Panc1 (cell line): Measurements from ENCODE around the gene USP50. TPM values are rescaled to one million over a fixed set of nuclear protein-coding genes. Genes with fewer than 3 reads are reported as not detected.
"Not testable (repeated sequence)": the region's sequence is repeated elsewhere in the genome, so short reads cannot be mapped to it uniquely, and the experiment has no call there.

ENCODE experiments used
- ATAC-seq: fragments of 200-7000 bp; cut with Tn5 transposase; 2 replicates; pipeline ENCODE4 v1.9.1; 2020; ENCODE audit warnings: mild to moderate bottlenecking, moderate library complexity
- BruUV-seq: library from RNA; stranded (reverse); fragments of 400-500 nt; replicated peaks from 2 replicates; lab custom pipeline; 2021; lab: Mats Ljungman, UMichigan
- CTCF ChIA-PET: fragments of 300-600 bp; sonication (Branson Sonifier 250); formaldehyde crosslinking; loops from one replicate; lab custom pipeline; 2022; ENCODE audit warnings: antibody characterized with exemption; lab: Charles Lee
- POLR2A ChIA-PET: fragments of 300-600 bp; sonication (Branson Sonifier 250); formaldehyde crosslinking; loops from one replicate; lab custom pipeline; 2022; ENCODE audit warnings: antibody characterized with exemption; lab: Charles Lee
- DNase-seq: peaks from one replicate; pipeline ENCODE4 v3.0.0-alpha.2; 2010; ENCODE audit warnings: low read depth, low spot score
- H3K27ac ChIP-seq: 2 replicates; pipeline ENCODE4 v1.5.1; 2011; ENCODE audit warnings: mild to moderate bottlenecking, low read length, inconsistent platforms
- H3K27me3 ChIP-seq: fragments of 200-500 bp; sonication (Bioruptor generic); 2 replicates; pipeline ENCODE4 v1.6.0; 2014; ENCODE audit warnings: low read length, inconsistent platforms; ENCODE audit not compliant: control insufficient read depth, insufficient read depth
- H3K36me3 ChIP-seq: fragments of 200-500 bp; sonication (Bioruptor generic); 2 replicates; pipeline ENCODE4 v1.5.1; 2014; ENCODE audit warnings: inconsistent platforms, mild to moderate bottlenecking, low read length, moderate library complexity; ENCODE audit not compliant: control insufficient read depth, insufficient read depth
- H3K4me1 ChIP-seq: 2 replicates; pipeline ENCODE4 v1.5.1; 2011; ENCODE audit warnings: inconsistent platforms, mild to moderate bottlenecking, low read length, moderate library complexity; ENCODE audit not compliant: control insufficient read depth, insufficient read depth
- H3K4me3 ChIP-seq, 2 experiments: 2 replicates each; pipeline ENCODE4 v1.5.1; 2011 to 2012; ENCODE audit warnings: low read depth in 2 of 2, low read length in 2 of 2, mild to moderate bottlenecking in 2 of 2, inconsistent platforms in 1 of 2, moderate library complexity in 1 of 2
- H3K9me3 ChIP-seq: fragments of 200-500 bp; sonication (Bioruptor generic); 2 replicates; pipeline ENCODE4 v1.5.1; 2014; ENCODE audit warnings: low read depth, mild to moderate bottlenecking, inconsistent platforms, low read length, moderate library complexity; ENCODE audit not compliant: control insufficient read depth, insufficient read depth
- CTCF ChIP-seq: fragments of 450-650 bp; IDR thresholded peaks from 2 replicates; pipeline ENCODE4 v1.5.1; 2017; ENCODE audit warnings: mild to moderate bottlenecking
- POLR2AphosphoS5 ChIP-seq: IDR thresholded peaks from 2 replicates; pipeline ENCODE4 v1.6.1; 2012; ENCODE audit warnings: mild to moderate bottlenecking, low read depth, low read length, moderate library complexity
- REST ChIP-seq, 2 experiments: IDR thresholded peaks; 2 replicates each; pipeline ENCODE4 v1.6.1; 2011 to 2012; ENCODE audit warnings: low read depth in 2 of 2, control low read depth in 1 of 2, low read length in 1 of 2, mild to moderate bottlenecking in 1 of 2, moderate library complexity in 1 of 2; ENCODE audit not compliant: insufficient read depth in 1 of 2
- SIN3A ChIP-seq: IDR thresholded peaks from 2 replicates; pipeline ENCODE4 v1.6.1; 2012; ENCODE audit warnings: low read depth, mild to moderate bottlenecking, low read length, moderate library complexity, borderline replicate concordance; ENCODE audit not compliant: insufficient read depth
- TCF7L2 ChIP-seq: IDR thresholded peaks from 2 replicates; pipeline ENCODE4 v1.6.1; 2011; ENCODE audit warnings: mild to moderate bottlenecking, low read depth, low read length, inconsistent platforms
- in situ Hi-C: cut with HindIII; loops from 2 replicates; pipeline ENCODE4 v1.10.0; 2016; ENCODE audit warnings: low sequenced_read_pairs, low pct_unique_long_range_greater_than_20kb
- intact Hi-C: fragments of 100-400 bp; cut with micrococcal nuclease; formaldehyde crosslinking; loops from one replicate; pipeline ENCODE4 v1.10.0; 2022; ENCODE audit not compliant: unreplicated experiment
- total RNA-seq: library from RNA; stranded (reverse); gene quantifications from one replicate; pipeline ENCODE4 v1.2.1, GENCODE V29; 2021; ENCODE audit not compliant: unreplicated experiment

Gene USP50
- total RNA-seq, 1 experiment from 2014 or later, result not detected

- Histone ChIP-seq H3K36me3 (peaks cover 37% of the 10 kb centered on the region), H3K4me1 (no peaks in the 10 kb centered on the region), H3K4me3 (no peak overlapping the region), H3K27me3 (no peaks in the 10 kb centered on the region), H3K9me3 (no peaks in the 10 kb centered on the region), H3K27ac (no peak overlapping the region)
- BruUV-seq, result no TSS peak
- ChIA-PET CTCF (no interaction called here), POLR2A (no interaction called here)
- intact Hi-C loops, result no loop called here
- no peak for TF ChIP-seq CTCF
- TF ChIP-seq SIN3A, result no peak
- no peak for TF ChIP-seq TCF7L2
- no peak for TF ChIP-seq REST (IDR thresholded peaks at IDR 0.05; ENCODE audit: insufficient read depth in 1 of 2, low read depth in 2 of 2, low read length in 1 of 2)
- no peak for TF ChIP-seq POLR2AphosphoS5
- in situ Hi-C loops, result no loop called here
- no peak for DNase-seq
- ATAC-seq, result no peak
Measured at GRCh38 chr15:50577492-50577891, 31.0 kb upstream of the USP50 start.

- no peaks in the 10 kb centered on the region for H3K27me3 ChIP-seq
- in situ Hi-C loops, result no loop called here
- no peaks in the 10 kb centered on the region for H3K4me1 ChIP-seq
- peaks cover 37% of the 10 kb centered on the region for H3K36me3 ChIP-seq
- DNase-seq, result no peak
- H3K9me3 ChIP-seq, result no peaks in the 10 kb centered on the region
- intact Hi-C loops, result no loop called here
- no peak overlapping the region for H3K27ac ChIP-seq
- TF ChIP-seq REST (IDR thresholded peaks at IDR 0.05; ENCODE audit: insufficient read depth in 1 of 2, low read depth in 2 of 2, low read length in 1 of 2), result no peak
- TF ChIP-seq SIN3A, result no peak
- TF ChIP-seq CTCF, result no peak
- no peak for TF ChIP-seq TCF7L2
- TF ChIP-seq POLR2AphosphoS5, result no peak
- BruUV-seq, result no TSS peak
- no peak for ATAC-seq
- POLR2A ChIA-PET, result no interaction called here
- CTCF ChIA-PET, result interaction anchor here (0.7 kb wide), 1 partner anchor 50 kb away, joined by 3 read pairs; no protein-coding TSS in a partner anchor
- H3K4me3 ChIP-seq, result no peak overlapping the region
Measured at GRCh38 chr15:50576166-50576565, 29.7 kb upstream of the USP50 start.

- POLR2A ChIA-PET, H3K4me3 ChIP-seq, H3K9me3 ChIP-seq, H3K27me3 ChIP-seq, ATAC-seq, CTCF ChIA-PET, BruUV-seq, intact Hi-C loops, DNase-seq, in situ Hi-C loops, H3K4me1 ChIP-seq, H3K27ac ChIP-seq: not testable (repeated sequence)
- peaks cover 40% of the 10 kb centered on the region for H3K36me3 ChIP-seq
Measured at GRCh38 chr15:50573842-50574241, 27.4 kb upstream of the USP50 start.
